ENCODE data around the gene CA5A. TPM values are rescaled to one million over a fixed set of nuclear protein-coding genes. Genes with fewer than 3 reads are reported as not detected.

Gene CA5A
- total and polyA plus RNA-seq, 2 of the 13 experiments (the other 11 are each of a cell fraction or from before 2014, with no cell fraction given) = 66.8 to 106 TPM

- peaks cover 99% of the 10 kb centered on the region for H3K4me1 ChIP-seq (ENCODE audit: insufficient read depth, low read length)
- peak overlapping the region; percentile 98 for H3K27ac ChIP-seq (ENCODE audit: extremely low read length, insufficient read depth, low read length)
- TF ChIP-seq WIZ (CRISPR knock-in tag; IDR thresholded peaks at IDR 0.05) = no peak
- TF ChIP-seq ZUFSP (CRISPR knock-in tag; IDR thresholded peaks at IDR 0.05; ENCODE audit: borderline replicate concordance) = no peak
- TF ChIP-seq MTERF4 (CRISPR knock-in tag; IDR thresholded peaks at IDR 0.05) = no peak
- TF ChIP-seq SALL1 (CRISPR knock-in tag; IDR thresholded peaks at IDR 0.05) = 0 out of 2 replicates have a peak, but pooled peaks have one; percentile 39
- no peak for TF ChIP-seq RBM22 (optimal IDR thresholded peaks at IDR 0.05; ENCODE audit: low read length)
- peak; percentile 10 for TF ChIP-seq AGO1 (IDR thresholded peaks at IDR 0.05; ENCODE audit: low read depth, low read length, poor library complexity, severe bottlenecking)
- no peak for TF ChIP-seq IRX3 (CRISPR knock-in tag; IDR thresholded peaks at IDR 0.05; ENCODE audit: borderline replicate concordance, low read depth)
- 0 out of 2 replicates have a peak, but pooled peaks have one; percentile 58 for TF ChIP-seq MTA1 (CRISPR knock-in tag; IDR thresholded peaks at IDR 0.05; ENCODE audit: borderline replicate concordance)
- no peak for TF ChIP-seq RBAK (CRISPR knock-in tag; IDR thresholded peaks at IDR 0.05)
- TF ChIP-seq MED8 (CRISPR knock-in tag; IDR thresholded peaks at IDR 0.05; ENCODE audit: insufficient replicate concordance) = no peak
- no peak for TF ChIP-seq FOXO1 (CRISPR knock-in tag; IDR thresholded peaks at IDR 0.05)
- TF ChIP-seq GATA4 (IDR thresholded peaks at IDR 0.05; ENCODE audit: borderline replicate concordance, low read depth) = no peak
- no peak for TF ChIP-seq ATRX (CRISPR knock-in tag; IDR thresholded peaks at IDR 0.05; ENCODE audit: borderline replicate concordance)
- no peak for TF ChIP-seq ZNF652 (CRISPR knock-in tag; IDR thresholded peaks at IDR 0.05; ENCODE audit: borderline replicate concordance, low read depth)
- TF ChIP-seq ZFP90 (CRISPR knock-in tag; IDR thresholded peaks at IDR 0.05; ENCODE audit: borderline replicate concordance) = no peak
- TF ChIP-seq TCF7L2 (IDR thresholded peaks at IDR 0.05; ENCODE audit: low read depth, low read length) = no peak
- TF ChIP-seq ZSCAN22 (CRISPR knock-in tag; IDR thresholded peaks at IDR 0.05) = no peak
- no peak for TF ChIP-seq ZNF746 (CRISPR knock-in tag; IDR thresholded peaks at IDR 0.05)
- no peak for TF ChIP-seq SRF (IDR thresholded peaks at IDR 0.05; ENCODE audit: low read depth, low read length)
- no peak for TF ChIP-seq NCOA2 (CRISPR knock-in tag; IDR thresholded peaks at IDR 0.05)
- no peak for TF ChIP-seq DNMT3B (CRISPR knock-in tag; conservative IDR thresholded peaks at IDR 0.05)
- TF ChIP-seq ZSCAN5A (CRISPR knock-in tag; IDR thresholded peaks at IDR 0.05; ENCODE audit: borderline replicate concordance) = no peak
Measured at GRCh38 chr16:87845213-87845612, 91.1 kb downstream of the CA5A start.

More at GRCh38 chr16:87845213-87845612, 91.1 kb downstream of the CA5A start:
- ChIA-PET CTCF (ENCODE audit: low intra/inter-chr PET ratio, low total read pairs) (no interaction called here), POLR2A (interaction anchor here (2.4 to 9.4 kb wide), 3 partner anchors 11 to 55 kb away, joined by 17 to 399 read pairs (median 21); partner anchors contain the start of gene SLC7A5)
- Histone ChIP-seq H3K4me2 (ENCODE audit: low read depth, low read length) (no peak overlapping the region), H3K36me3 (replicated peaks in 1 of 2; ENCODE audit: control insufficient read depth in 1 of 2, insufficient read depth in 2 of 2, low read length in 2 of 2) (peaks cover 50 to 67% of the 10 kb centered on the region in 2 experiments), H3K9ac (ENCODE audit: insufficient read depth, low read depth, low read length) (no peak overlapping the region), H4K20me1 (ENCODE audit: insufficient read depth, low read length) (peaks cover 20% of the 10 kb centered on the region; the same call in 1 of the 2 replicates), H3K4me3 (replicated peaks in 1 of 3; ENCODE audit: insufficient read depth in 1 of 3, low read depth in 2 of 3, low read length in 3 of 3) (no peak overlapping the region), H3K79me2 (ENCODE audit: insufficient read depth, low read length) (peaks cover 75% of the 10 kb centered on the region), H3K9me3 (ENCODE audit: low read length) (no peaks in the 10 kb centered on the region), H2AFZ (ENCODE audit: low read length) (no peak overlapping the region), H3K27me3 (ENCODE audit: control insufficient read depth in 1 of 2, insufficient read depth in 2 of 2, low read length in 2 of 2) (no peaks in the 10 kb centered on the region)
- BruUV-seq (replicated peaks) = no TSS peak
- intact Hi-C loops (cut with micrococcal nuclease; ENCODE audit: unreplicated experiment) (no loop called here), in situ Hi-C loops (cut with HindIII; ENCODE audit: extremely low pct_ligation_motif_present, low pct_unique_long_range_greater_than_20kb) (no loop called here)
- DNase-seq (ENCODE audit: low spot score) = no peak
- WGBS (ENCODE audit: low lambda C conversion rate) = 88% methylated on average over 13 of the region's 13 CpGs
- no peak for ATAC-seq
- no peak for FAIRE-seq
